Spleen (tissue), 11 donors: ENCODE results near the gene EFNA2. TPM values are rescaled to one million over a fixed set of nuclear protein-coding genes. Genes with fewer than 3 reads are reported as not detected.

Experiments
- DNase-seq: peaks from one replicate; pipeline ENCODE4 v3.0.0-alpha.2; 2020
- H3K27ac ChIP-seq, 8 donors: fragments of 200-600 bp; sonication (generic) in 7 of 8; 1 replicate in 4 of 8; 2 replicates in 4 of 8; pipeline versions ENCODE4 v1.5.0 to v1.8.0; 2016 to 2021; ENCODE audit warnings: inconsistent platforms in 4 of 8, mild to moderate bottlenecking in 4 of 8, moderate library complexity in 1 of 8
- H3K27me3 ChIP-seq, 7 donors: fragments of 200-600 bp; sonication (generic) in 6 of 7; replicated peaks in 1 of 7; 1 replicate in 4 of 7; 2 replicates in 3 of 7; pipeline versions ENCODE4 v1.5.0 to v1.8.0; 2016 to 2021; ENCODE audit warnings: inconsistent platforms in 3 of 7, mild to moderate bottlenecking in 1 of 7
- H3K36me3 ChIP-seq, 6 donors: fragments of 200-600 bp; sonication (generic) in 5 of 6; 1 replicate in 4 of 6; 2 replicates in 2 of 6; pipeline versions ENCODE4 v1.5.0 to v1.8.0; 2016 to 2021; ENCODE audit warnings: inconsistent platforms in 2 of 6
- H3K4me1 ChIP-seq, 6 donors: fragments of 200-600 bp; sonication (generic) in 5 of 6; 1 replicate in 3 of 6; 2 replicates in 3 of 6; pipeline versions ENCODE4 v1.5.0 to v1.8.0; 2016 to 2021; ENCODE audit warnings: inconsistent platforms in 3 of 6
- H3K4me3 ChIP-seq, 8 donors: fragments of 200-600 bp; sonication (generic) in 7 of 8; 1 replicate in 4 of 8; 2 replicates in 4 of 8; pipeline versions ENCODE4 v1.5.0 to v1.8.0; 2016 to 2021; ENCODE audit warnings: inconsistent platforms in 4 of 8, mild to moderate bottlenecking in 4 of 8, moderate library complexity in 2 of 8
- H3K9me3 ChIP-seq, 8 donors: fragments of 200-600 bp; sonication (generic) in 7 of 8; 1 replicate in 4 of 8; 2 replicates in 4 of 8; pipeline versions ENCODE4 v1.5.0 to v1.8.0; 2016 to 2021; ENCODE audit warnings: inconsistent platforms in 4 of 8
- POLR2A ChIP-seq, 3 donors: fragments of 450-650 bp; IDR thresholded peaks; one replicate each; pipeline ENCODE4 v1.5.1; 2017; ENCODE audit warnings: antibody characterized with exemption in 3 of 3, mild to moderate bottlenecking in 1 of 3
- POLR2AphosphoS5 ChIP-seq, 3 donors: sonication (generic); formaldehyde crosslinking; IDR thresholded peaks; one replicate each; pipeline ENCODE4 v1.5.1; 2017; ENCODE audit warnings: antibody characterized with exemption in 3 of 3
- WGBS, 5 donors: extraction: QIAGEN DNeasy Blood & Tissue Kit in 3 of 5; methylation state at CpG; one replicate each; pipeline versions ENCODE4 v1.1.5 to v1.1.7; 2013 to 2018; 5-methylcytosine and 5-hydroxymethylcytosine counted together
- intact Hi-C: fragments of 100-400 bp; cut with DNase I; formaldehyde crosslinking; loops from one replicate; pipeline ENCODE4 v1.15.0; 2023; ENCODE audit warnings: low total_unique reads
- polyA plus RNA-seq, 3 donors: library from polyadenylated mRNA; stranded (reverse); fragments of 200-250 nt; gene quantifications; one replicate each; pipeline ENCODE4 v1.2.1, GENCODE V29; 2013
- total RNA-seq, 7 donors: library from RNA; depleted of rRNA in 3 of 7; stranded (reverse); fragments of >200 nt in 3 of 7; fragmentation: NEBNext Ultra II Directional in 4 of 7; extraction: Animal tissue kit (Norgen Biotek cat#: 25700) in 4 of 7; gene quantifications; one replicate each; pipeline versions ENCODE4 v1.1.0 to v1.2.1, GENCODE V29; 2016 to 2021
- TF ChIP-seq, protein P1 (sequence below), 11 experiments: fragments of 200-600 bp in 7 of 11; fragments of 450-650 bp in 4 of 11; sonication (generic) in 4 of 11; IDR thresholded peaks in 8 of 11; conservative IDR thresholded peaks in 3 of 11; 1 replicate in 7 of 11; 2 replicates in 4 of 11; pipeline versions ENCODE4 v1.4.0 to v1.8.0; 2016 to 2021; ENCODE audit warnings: antibody characterized with exemption in 11 of 11, inconsistent platforms in 4 of 11, mild to moderate bottlenecking in 1 of 11
- donor health status: healthy with polysubstance abuse.
- donor health status: DM: no; HTN: no; CAD: no; lungs with moderate emphysema.
- donor health status: DM: no; HTN: no; CAD: no.
- donor health status: Bipolar disorder and iron deficiency.
- donor health status: healthy.
- donor health status: DM: no; HTN: no; CAD: no.
- donor health status: DM: yes; HTN: yes; CAD: no.

EFNA2 gene
- total and polyA plus RNA-seq, 10 donors: not detected

DNA sequence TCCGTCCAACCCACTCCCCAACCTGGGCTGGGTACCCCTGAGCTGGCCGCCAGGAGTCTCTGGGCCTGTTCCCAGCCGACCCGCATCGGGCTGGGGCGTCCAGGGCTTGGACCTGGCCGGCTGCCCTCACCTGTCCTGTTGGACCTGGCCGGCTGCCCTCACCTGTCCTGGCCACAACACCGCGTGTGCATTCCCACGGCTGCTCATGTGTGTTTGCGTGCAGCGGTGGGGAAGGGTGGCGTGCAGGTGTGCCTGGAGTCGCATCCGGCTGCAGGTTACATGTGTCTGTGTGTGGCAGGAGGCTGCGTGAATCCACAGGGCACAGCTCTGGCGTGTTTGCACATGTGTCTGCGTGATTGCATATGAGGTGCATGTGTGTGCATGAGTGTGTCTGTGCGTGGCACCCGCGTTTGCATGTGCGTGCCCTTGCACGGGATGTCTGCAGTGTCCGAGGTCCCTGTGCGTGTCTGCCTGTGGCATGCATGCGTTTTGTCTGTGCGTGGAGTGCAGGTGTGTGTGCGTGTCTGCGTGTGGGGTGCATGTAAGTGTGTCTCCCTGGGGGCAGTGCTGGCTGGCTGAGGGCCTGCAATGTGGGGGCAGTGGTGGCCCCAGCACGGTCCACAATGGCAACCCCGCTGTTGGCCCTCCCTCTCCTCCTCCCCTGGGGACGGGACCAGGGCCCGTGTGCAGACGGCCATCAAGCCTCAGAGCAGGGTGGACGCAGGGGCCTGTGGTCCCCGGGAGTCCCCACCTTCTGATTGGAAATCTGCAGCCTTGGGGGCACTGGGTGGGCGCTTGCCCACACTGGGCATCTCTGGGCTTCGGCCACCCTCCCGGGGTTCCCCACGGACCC is 3.4 kb downstream of the EFNA2 start:
- Histone ChIP-seq H3K27ac (no peak overlapping the region), H3K4me3 (no peak overlapping the region), H3K27me3 (peaks cover 4 to 98% (median 92%) of the 10 kb centered on the region in 7 donors), H3K9me3 (no peaks in the 10 kb centered on the region), H3K4me1 (peaks cover 0 to 45% (median 22%) of the 10 kb centered on the region in 6 donors), H3K36me3 (no peaks in the 10 kb centered on the region)
- TF ChIP-seq POLR2A (IDR thresholded peaks at IDR 0.05) (no peak), POLR2AphosphoS5 (IDR thresholded peaks at IDR 0.05) (no peak)
- TF ChIP-seq, protein P1, sequence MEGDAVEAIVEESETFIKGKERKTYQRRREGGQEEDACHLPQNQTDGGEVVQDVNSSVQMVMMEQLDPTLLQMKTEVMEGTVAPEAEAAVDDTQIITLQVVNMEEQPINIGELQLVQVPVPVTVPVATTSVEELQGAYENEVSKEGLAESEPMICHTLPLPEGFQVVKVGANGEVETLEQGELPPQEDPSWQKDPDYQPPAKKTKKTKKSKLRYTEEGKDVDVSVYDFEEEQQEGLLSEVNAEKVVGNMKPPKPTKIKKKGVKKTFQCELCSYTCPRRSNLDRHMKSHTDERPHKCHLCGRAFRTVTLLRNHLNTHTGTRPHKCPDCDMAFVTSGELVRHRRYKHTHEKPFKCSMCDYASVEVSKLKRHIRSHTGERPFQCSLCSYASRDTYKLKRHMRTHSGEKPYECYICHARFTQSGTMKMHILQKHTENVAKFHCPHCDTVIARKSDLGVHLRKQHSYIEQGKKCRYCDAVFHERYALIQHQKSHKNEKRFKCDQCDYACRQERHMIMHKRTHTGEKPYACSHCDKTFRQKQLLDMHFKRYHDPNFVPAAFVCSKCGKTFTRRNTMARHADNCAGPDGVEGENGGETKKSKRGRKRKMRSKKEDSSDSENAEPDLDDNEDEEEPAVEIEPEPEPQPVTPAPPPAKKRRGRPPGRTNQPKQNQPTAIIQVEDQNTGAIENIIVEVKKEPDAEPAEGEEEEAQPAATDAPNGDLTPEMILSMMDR (IDR thresholded peaks at IDR 0.05 in 8 of 11, conservative IDR thresholded peaks at IDR 0.05 in 3 of 11): no peak
- DNase-seq: no peak
- intact Hi-C loops: loop anchor here (10.0 kb wide), 1 partner anchor 86 kb away; no protein-coding TSS in a partner anchor
- 84 to 90% (median 86%) methylated on average over 11 to 41 of the region's 41 CpGs for WGBS, 5 donors

DNA sequence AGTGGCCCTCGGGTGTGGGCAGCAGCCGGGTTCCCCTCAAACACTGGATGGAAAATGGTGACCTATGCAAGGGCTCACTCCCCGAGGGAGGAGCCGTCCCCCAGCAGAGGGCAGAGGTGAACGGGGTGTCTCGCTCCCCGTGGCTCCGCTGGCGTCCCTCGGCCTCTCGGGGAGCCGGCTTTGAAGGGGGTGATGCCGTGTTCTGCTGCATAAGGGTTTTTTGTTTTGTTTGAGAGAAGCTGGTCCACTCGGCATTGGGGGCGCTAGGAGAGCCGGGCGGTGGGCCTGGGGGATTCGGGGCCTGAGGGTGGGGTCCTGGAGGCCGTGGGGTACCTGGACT is 4.0 kb downstream of the EFNA2 start:
- 76 to 87% (median 82%) methylated on average over 13 to 19 of the region's 19 CpGs for WGBS, 5 donors
- Histone ChIP-seq H3K36me3 (no peaks in the 10 kb centered on the region), H3K27ac (no peak overlapping the region), H3K4me3 (no peak overlapping the region), H3K4me1 (peaks cover 0 to 42% (median 22%) of the 10 kb centered on the region in 6 donors), H3K27me3 (peaks cover 5 to 98% (median 92%) of the 10 kb centered on the region in 7 donors), H3K9me3 (no peaks in the 10 kb centered on the region)
- intact Hi-C loops: loop anchor here (10.0 kb wide), 1 partner anchor 85 kb away; no protein-coding TSS in a partner anchor
- no peak for DNase-seq
- TF ChIP-seq POLR2A (IDR thresholded peaks at IDR 0.05): no peak
- TF ChIP-seq, protein P1 (IDR thresholded peaks at IDR 0.05 in 8 of 11, conservative IDR thresholded peaks at IDR 0.05 in 3 of 11): no peak
- TF ChIP-seq POLR2AphosphoS5 (IDR thresholded peaks at IDR 0.05): no peak

DNA sequence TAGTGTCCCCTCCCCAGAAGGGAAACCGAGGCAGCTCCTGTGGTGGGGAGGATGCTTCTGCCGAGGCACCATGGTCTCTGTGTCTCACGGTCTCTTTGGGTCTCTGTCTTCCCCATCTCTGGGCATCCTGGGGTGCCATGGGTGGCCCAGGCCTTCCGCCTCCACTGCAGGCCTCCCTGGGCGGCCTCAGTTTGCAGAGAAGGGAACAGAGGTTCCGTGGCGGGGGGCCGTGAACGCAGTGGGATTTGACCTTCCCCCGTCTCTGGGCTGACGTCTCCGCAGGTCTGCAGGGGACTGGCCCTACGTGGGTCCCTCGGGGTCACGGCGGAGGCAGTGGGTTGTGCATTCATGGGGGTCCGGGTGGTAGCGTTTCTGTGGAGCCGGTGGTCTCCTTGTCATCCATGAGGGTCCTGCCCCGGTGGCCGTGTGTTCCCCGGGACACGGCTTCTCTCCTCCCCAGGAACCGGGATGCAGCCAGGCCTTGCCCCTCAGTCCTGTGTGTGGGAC is 4.6 kb downstream of the EFNA2 start:
- Histone ChIP-seq H3K27me3 (peaks cover 9 to 98% (median 92%) of the 10 kb centered on the region in 7 donors), H3K9me3 (no peaks in the 10 kb centered on the region), H3K36me3 (no peaks in the 10 kb centered on the region), H3K4me3 (no peak overlapping the region), H3K4me1 (peaks cover 0 to 45% (median 21%) of the 10 kb centered on the region in 6 donors), H3K27ac (no peak overlapping the region)
- intact Hi-C loops: no loop called here
- DNase-seq: no peak
- no peak for TF ChIP-seq POLR2A (IDR thresholded peaks at IDR 0.05)
- 86 to 88% (median 88%) methylated on average over 18 to 24 of the region's 24 CpGs for WGBS, 5 donors

DNA sequence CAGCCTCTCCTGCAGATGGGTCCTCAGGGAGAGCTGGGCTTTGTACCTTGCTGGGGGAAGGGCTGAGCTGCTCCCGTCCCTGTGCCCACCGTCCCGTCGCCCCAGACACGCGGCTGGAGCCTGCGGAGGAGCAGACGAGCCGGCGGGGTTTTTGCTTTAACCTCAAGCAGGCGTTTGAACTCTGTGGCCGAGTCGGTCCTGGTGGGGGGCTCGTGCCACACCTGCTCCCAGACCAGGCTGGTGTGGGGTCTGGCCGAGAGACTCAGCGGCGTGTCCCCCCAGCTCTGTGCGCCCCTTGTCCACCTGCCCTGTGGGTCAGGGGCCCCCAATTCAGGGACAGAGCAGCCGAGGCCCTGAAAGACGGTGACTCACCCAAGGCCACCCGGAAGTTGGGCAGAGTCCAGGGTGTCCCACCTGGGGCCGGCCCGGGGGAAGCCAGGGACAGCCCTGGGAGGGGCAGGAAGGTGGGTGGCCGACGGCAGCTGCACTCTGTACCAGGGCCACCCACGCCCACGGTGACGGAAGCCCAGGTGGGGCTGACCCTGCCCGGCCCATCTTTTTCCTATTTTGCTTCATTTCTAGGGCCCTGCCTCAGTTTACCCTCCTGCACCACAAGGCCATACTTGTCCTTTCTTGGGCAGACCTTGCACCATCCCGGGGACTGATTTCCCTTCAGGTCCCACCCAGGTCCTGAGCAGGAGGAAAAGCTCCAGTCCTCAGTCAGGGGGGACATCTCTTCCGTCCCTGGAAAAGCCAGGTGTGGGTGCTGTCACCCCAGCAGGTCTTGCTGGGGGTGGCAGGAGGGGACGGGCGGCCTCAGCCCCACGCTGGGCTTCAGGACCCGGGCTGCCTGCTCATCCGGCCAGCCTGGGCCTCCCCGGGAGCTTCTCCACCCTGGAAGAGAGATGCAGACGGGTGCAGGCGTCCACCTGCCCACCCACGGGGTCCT is 5.3 kb downstream of the EFNA2 start:
- Histone ChIP-seq H3K4me3 (no peak overlapping the region), H3K36me3 (no peaks in the 10 kb centered on the region), H3K4me1 (peaks cover 0 to 50% (median 25%) of the 10 kb centered on the region in 6 donors), H3K27me3 (peaks cover 9 to 100% (median 94%) of the 10 kb centered on the region in 7 donors), H3K9me3 (no peaks in the 10 kb centered on the region), H3K27ac (no peak overlapping the region)
- intact Hi-C loops: no loop called here
- no peak for TF ChIP-seq POLR2A (IDR thresholded peaks at IDR 0.05)
- TF ChIP-seq POLR2AphosphoS5 (IDR thresholded peaks at IDR 0.05): no peak
- WGBS, 5 donors: 66 to 85% (median 74%) methylated on average over 36 to 40 of the region's 40 CpGs
- no peak for DNase-seq
